Amniotic epithelial cell (primary cell): ENCODE data around the gene HPCAL1.

Experiments
- DNase-seq: peaks from one replicate; pipeline ENCODE4 v3.0.0-alpha.2; 2010; ENCODE audit warnings: low read depth

Gene HPCAL1

DNA sequence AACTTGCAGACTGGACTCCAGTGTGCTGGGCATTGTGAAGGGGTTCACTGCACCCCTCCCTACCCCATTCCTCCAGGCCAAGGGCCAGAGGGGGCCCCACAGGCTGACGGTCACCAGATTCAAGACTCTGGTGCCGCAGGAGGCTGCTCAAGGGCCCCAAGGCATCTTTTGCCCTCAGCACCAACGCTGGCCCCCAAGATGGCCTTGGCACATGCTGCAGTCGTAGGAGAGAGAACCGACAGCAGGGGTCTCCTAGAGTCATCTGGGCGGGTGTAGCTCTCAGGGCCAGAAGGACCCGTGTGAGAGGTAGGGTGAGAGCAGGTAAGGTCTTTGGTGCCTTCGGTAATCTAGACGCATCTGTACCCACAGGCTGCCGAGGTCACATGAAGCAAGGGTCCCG, 164.1 kb downstream of the HPCAL1 start:
- DNase-seq, result no peak

- DNase-seq, result no peak
These were observed 164.7 kb downstream of the HPCAL1 start for GRCh38 chr2:10467401-10467800.

DNA sequence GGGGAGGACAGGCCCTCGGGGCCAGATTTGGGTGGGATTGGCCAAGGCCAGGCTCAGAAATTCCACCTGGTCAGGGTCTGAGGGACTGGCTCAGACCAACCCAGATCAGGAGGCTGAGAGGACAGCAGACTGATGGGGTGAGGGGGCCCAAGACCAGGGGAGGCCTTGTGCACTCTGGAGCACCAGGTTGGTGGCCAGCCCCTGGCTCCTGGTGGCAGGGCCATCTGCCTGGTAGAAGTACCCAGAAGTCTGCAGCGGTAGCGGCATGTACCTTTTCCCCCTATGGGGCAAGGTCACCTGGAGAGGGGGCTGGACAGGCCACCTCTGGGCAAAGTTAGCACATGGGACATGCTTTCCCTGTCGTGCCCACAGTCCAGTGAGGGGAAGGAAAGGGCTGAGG, 166.6 kb downstream of the HPCAL1 start:
- DNase-seq, result no peak

DNA sequence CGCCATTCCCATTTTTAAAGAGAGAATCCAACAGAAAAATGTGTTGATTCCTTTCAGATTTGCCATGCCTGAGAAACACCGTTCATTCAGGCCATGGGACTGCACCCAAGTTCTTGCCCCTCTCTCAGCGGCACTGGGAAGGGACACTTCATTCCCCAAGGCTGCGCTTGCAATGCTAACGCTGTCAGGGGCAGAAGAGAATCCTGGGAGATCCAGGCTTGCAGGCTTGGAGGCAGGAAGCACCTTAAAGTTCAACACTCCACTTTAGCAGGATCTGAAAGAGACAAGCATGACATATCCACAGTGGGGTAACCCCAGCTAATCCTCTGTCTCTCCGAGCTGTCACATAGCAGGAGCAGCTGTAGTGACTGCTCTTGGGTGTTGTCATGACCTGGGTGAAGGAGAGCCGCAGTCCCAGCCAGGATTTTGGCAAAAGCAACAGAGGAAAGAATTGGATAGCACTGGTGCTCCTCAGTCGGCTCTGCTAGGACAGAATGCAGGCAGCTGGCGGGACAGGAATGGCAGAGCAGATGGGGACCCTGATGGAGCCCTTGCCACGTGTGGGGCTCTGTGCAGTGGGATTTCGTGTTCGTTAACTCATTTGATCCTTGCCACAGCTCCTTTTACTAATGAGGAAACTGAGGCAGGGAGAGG, 167.4 kb downstream of the HPCAL1 start:
- DNase-seq, result no peak

DNA sequence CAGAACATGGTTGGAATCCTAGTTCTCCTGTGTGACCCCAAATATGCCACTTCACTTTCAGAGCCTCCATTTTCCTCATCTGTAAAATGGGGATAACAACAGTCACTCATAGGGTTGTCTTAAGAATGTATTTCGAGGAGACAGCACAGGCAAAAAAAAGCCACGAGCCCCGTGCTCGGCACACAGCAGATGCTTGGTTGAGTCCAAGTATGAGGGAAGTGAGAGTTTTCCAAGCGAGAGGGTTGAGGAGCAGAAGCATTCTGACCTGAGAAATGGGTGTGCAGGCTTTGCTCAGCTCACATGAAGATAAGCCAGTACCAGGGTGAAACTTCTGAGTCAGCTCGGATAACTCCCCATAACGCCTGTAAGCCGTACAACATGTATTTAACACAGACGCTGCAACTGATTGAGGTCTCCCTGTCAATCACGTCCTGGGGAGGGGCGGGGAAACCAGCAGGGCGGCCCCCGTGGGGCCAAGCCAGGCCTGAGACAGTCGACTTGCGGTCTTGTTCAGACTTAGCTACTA, 168.4 kb downstream of the HPCAL1 start:
- peak; percentile 16 for DNase-seq

GRCh38 chr2:10471955-10472354, 169.3 kb downstream of the HPCAL1 start:
- no peak for DNase-seq

DNA sequence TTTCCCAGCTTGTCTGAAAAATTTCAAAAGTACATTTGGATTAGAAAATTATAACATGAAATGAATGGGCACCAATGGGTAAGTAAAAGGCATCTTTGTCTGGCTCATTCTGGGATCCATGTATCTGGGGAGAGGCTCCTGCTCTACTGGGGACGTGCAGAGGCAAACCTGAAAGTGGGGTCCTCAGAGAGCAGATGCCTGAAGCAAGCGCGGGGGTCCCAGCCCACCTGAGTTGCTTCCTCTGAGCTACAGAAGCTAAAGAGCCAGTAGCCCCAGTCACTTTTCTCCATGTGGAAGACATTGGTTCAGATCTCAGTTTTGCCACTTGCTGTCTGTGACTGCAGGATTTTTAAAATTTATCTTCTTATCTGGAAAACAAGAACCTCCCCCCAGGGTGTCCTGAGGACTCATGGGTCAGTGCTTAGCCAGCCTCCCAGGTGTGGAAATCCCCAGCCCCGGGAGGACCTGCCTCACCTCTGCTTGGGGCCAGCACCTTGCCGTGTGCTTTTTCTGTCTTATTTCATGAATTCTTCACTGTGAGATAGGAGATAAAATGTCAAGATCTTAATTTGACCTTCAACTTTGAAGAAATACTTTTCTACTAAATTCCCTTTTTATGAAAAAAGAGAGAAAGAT, 170.5 kb downstream of the HPCAL1 start:
- DNase-seq, result no peak

- DNase-seq, result no peak
These were observed 172.6 kb downstream of the HPCAL1 start for GRCh38 chr2:10475221-10475722.

DNA sequence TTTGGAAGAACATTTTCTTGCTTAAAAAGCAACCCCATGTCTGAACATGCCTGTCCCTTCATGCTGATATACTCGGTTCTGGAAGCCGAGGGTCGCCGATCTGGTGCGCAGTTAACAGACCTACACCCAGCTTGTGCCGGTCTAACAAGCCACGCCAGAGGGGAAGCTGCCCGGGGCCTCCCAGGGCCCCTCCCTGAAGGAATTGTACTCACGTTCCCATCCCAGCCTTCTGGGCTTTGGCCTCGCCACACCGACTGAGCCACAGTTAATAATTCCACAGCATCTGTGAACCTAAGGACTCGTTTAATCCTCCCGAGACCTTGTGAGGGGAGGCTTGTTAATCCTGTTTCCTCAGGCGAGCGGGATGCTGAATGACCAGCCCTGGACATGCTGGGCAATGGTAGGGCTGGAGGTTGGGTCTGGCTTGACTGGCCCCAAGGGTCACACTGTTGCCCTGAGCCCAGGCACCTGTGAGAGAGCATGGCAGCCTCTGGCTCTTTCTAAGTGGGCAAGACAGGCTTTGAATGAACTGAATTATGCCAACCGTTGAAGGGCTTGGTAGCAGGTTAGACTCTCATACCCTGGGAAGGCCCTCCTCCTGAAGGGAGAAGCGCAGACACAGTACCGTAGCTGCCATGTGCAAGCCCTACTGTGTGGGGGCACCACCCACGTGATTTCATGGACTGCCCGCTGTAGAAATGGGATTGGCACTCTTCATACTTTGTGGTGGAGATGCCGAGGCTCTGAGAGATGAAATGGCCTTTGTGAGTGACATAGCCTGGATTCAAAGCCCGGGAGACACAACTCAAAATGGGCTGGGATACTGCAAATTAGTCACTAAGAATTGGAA, 173.3 kb downstream of the HPCAL1 start:
- DNase-seq, result no peak

- no peak for DNase-seq
These were observed 174.2 kb downstream of the HPCAL1 start for GRCh38 chr2:10476723-10477442.
